ENCODE results near the gene ASS1.

ASS1 gene

GRCh38 chr9:130548103-130548502, 103.3 kb downstream of the ASS1 start:
- Histone ChIP-seq H3K27ac (ENCODE audit: extremely low read depth, low read depth, low read length) (no peak overlapping the region), H3K9me3 (ENCODE audit: control insufficient read depth, insufficient read depth, low read depth, low read length) (no peaks in the 10 kb centered on the region), H3K4me1 (ENCODE audit: control insufficient read depth, insufficient read depth, low read length) (no peaks in the 10 kb centered on the region), H3K36me3 (ENCODE audit: control insufficient read depth in 2 of 2, insufficient read depth in 1 of 2, low read length in 2 of 2) (no peaks in the 10 kb centered on the region), H3K4me3 (ENCODE audit: low read depth, low read length) (no peak overlapping the region)
- ChIA-PET CTCF (no interaction called here), POLR2A (no interaction called here)
- TF ChIP-seq ZNF707 (tag by site-specific recombination; IDR thresholded peaks at IDR 0.05): no peak
- TF ChIP-seq ZNF121 (tag by site-specific recombination; IDR thresholded peaks at IDR 0.05): no peak
- TF ChIP-seq ZNF510 (tag by site-specific recombination; IDR thresholded peaks at IDR 0.05; ENCODE audit: insufficient replicate concordance): no peak
- TF ChIP-seq, protein P1, sequence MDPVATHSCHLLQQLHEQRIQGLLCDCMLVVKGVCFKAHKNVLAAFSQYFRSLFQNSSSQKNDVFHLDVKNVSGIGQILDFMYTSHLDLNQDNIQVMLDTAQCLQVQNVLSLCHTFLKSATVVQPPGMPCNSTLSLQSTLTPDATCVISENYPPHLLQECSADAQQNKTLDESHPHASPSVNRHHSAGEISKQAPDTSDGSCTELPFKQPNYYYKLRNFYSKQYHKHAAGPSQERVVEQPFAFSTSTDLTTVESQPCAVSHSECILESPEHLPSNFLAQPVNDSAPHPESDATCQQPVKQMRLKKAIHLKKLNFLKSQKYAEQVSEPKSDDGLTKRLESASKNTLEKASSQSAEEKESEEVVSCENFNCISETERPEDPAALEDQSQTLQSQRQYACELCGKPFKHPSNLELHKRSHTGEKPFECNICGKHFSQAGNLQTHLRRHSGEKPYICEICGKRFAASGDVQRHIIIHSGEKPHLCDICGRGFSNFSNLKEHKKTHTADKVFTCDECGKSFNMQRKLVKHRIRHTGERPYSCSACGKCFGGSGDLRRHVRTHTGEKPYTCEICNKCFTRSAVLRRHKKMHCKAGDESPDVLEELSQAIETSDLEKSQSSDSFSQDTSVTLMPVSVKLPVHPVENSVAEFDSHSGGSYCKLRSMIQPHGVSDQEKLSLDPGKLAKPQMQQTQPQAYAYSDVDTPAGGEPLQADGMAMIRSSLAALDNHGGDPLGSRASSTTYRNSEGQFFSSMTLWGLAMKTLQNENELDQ (tag by site-specific recombination; IDR thresholded peaks at IDR 0.05; ENCODE audit: low read depth): no peak
- TF ChIP-seq ZBTB20 (tag by site-specific recombination; IDR thresholded peaks at IDR 0.05): 0 out of 2 replicates have a peak, but pooled peaks have one; percentile 15
- TF ChIP-seq ZNF677 (tag by site-specific recombination; IDR thresholded peaks at IDR 0.05): no peak

DNA sequence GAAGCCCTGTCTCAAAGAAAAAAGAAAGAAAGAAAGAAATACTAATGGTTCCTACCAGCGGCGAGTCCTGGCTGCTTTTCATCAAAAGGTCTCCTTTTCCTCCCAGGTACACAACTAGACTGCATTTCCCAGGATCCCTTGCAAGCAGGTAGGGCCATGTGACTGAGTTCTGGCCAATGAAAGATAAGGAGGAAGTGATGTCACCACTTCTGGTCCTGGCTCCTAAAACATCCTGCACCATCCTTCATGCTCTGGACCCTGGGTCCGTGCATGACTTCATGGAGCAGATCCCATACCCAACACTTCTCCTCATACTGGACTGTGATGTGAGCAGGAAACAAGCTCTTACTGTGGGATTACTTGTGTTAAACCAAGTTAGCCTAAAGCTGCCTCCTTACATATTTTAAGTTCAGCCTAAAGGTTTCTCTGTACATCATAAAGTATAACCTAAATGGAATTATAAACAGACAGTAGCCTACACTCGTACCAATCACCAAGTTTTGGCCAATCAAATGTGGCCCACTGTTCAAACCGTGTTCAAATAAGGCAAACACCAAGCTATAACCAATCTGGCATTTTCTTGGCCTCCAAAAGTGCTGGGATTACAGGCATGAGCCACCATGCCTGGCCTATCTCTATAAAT, 104.5 kb downstream of the ASS1 start:
- no peak overlapping the region for H3K27ac ChIP-seq (ENCODE audit: extremely low read depth, low read depth, low read length)
- ChIA-PET CTCF (interaction anchor here (0.6 kb wide), 1 partner anchor 29 kb away, joined by 3 read pairs; no protein-coding TSS in a partner anchor), POLR2A (no interaction called here)
- no peaks in the 10 kb centered on the region for H3K9me3 ChIP-seq (ENCODE audit: control insufficient read depth, insufficient read depth, low read depth, low read length)
- no peaks in the 10 kb centered on the region for H3K4me1 ChIP-seq (ENCODE audit: control insufficient read depth, insufficient read depth, low read length)
- no peaks in the 10 kb centered on the region for H3K36me3 ChIP-seq (ENCODE audit: control insufficient read depth in 2 of 2, insufficient read depth in 1 of 2, low read length in 2 of 2)
- no peak overlapping the region for H3K4me3 ChIP-seq (ENCODE audit: low read depth, low read length)
- no peak for TF ChIP-seq ZIC2 (tag by site-specific recombination; IDR thresholded peaks at IDR 0.05)
- peak; percentile 97 for TF ChIP-seq ZNF350 (tag by site-specific recombination; IDR thresholded peaks at IDR 0.05)
- no peak for TF ChIP-seq FEZF1 (tag by site-specific recombination; IDR thresholded peaks at IDR 0.05)
- no peak for TF ChIP-seq MEIS1 (CRISPR knock-in tag; IDR thresholded peaks at IDR 0.05; ENCODE audit: borderline replicate concordance)
- TF ChIP-seq ZNF140 (tag by site-specific recombination; IDR thresholded peaks at IDR 0.05): no peak
- no peak for TF ChIP-seq ZFP69B (tag by site-specific recombination; IDR thresholded peaks at IDR 0.05)
- TF ChIP-seq HOXA7 (CRISPR knock-in tag; IDR thresholded peaks at IDR 0.05; ENCODE audit: borderline replicate concordance): no peak
- TF ChIP-seq ZNF555 (tag by site-specific recombination; conservative IDR thresholded peaks at IDR 0.05): no peak
- no peak for TF ChIP-seq ZNF785 (tag by site-specific recombination; IDR thresholded peaks at IDR 0.05)
- TF ChIP-seq ZBTB48 (tag by site-specific recombination; IDR thresholded peaks at IDR 0.05): no peak
- no peak for TF ChIP-seq KLF10 (tag by site-specific recombination; IDR thresholded peaks at IDR 0.05)
- TF ChIP-seq, protein P2, sequence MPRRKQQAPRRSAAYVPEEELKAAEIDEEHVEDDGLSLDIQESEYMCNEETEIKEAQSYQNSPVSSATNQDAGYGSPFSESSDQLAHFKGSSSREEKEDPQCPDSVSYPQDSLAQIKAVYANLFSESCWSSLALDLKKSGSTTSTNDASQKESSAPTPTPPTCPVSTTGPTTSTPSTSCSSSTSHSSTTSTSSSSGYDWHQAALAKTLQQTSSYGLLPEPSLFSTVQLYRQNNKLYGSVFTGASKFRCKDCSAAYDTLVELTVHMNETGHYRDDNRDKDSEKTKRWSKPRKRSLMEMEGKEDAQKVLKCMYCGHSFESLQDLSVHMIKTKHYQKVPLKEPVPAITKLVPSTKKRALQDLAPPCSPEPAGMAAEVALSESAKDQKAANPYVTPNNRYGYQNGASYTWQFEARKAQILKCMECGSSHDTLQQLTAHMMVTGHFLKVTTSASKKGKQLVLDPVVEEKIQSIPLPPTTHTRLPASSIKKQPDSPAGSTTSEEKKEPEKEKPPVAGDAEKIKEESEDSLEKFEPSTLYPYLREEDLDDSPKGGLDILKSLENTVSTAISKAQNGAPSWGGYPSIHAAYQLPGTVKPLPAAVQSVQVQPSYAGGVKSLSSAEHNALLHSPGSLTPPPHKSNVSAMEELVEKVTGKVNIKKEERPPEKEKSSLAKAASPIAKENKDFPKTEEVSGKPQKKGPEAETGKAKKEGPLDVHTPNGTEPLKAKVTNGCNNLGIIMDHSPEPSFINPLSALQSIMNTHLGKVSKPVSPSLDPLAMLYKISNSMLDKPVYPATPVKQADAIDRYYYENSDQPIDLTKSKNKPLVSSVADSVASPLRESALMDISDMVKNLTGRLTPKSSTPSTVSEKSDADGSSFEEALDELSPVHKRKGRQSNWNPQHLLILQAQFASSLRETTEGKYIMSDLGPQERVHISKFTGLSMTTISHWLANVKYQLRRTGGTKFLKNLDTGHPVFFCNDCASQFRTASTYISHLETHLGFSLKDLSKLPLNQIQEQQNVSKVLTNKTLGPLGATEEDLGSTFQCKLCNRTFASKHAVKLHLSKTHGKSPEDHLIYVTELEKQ (tag by site-specific recombination; IDR thresholded peaks at IDR 0.05; ENCODE audit: borderline replicate concordance): no peak
- TF ChIP-seq, protein P3, sequence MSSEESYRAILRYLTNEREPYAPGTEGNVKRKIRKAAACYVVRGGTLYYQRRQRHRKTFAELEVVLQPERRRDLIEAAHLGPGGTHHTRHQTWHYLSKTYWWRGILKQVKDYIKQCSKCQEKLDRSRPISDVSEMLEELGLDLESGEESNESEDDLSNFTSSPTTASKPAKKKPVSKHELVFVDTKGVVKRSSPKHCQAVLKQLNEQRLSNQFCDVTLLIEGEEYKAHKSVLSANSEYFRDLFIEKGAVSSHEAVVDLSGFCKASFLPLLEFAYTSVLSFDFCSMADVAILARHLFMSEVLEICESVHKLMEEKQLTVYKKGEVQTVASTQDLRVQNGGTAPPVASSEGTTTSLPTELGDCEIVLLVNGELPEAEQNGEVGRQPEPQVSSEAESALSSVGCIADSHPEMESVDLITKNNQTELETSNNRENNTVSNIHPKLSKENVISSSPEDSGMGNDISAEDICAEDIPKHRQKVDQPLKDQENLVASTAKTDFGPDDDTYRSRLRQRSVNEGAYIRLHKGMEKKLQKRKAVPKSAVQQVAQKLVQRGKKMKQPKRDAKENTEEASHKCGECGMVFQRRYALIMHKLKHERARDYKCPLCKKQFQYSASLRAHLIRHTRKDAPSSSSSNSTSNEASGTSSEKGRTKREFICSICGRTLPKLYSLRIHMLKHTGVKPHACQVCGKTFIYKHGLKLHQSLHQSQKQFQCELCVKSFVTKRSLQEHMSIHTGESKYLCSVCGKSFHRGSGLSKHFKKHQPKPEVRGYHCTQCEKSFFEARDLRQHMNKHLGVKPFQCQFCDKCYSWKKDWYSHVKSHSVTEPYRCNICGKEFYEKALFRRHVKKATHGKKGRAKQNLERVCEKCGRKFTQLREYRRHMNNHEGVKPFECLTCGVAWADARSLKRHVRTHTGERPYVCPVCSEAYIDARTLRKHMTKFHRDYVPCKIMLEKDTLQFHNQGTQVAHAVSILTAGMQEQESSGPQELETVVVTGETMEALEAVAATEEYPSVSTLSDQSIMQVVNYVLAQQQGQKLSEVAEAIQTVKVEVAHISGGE (tag by site-specific recombination; conservative IDR thresholded peaks at IDR 0.05; ENCODE audit: low read depth): peak; percentile 30; the same call in 1 of the 2 replicates
- peak; percentile 73 for TF ChIP-seq ZNF518A (tag by site-specific recombination; conservative IDR thresholded peaks at IDR 0.05; ENCODE audit: low read depth)
